Right lobe of liver (tissue), 6 donors: ENCODE results near the gene SNCG. TPM values are rescaled to one million over a fixed set of nuclear protein-coding genes. Genes with fewer than 3 reads are reported as not detected.
A peak's percentile ranks its signal among the peaks of the same experiment; 100 is the strongest.

Experiments
- ATAC-seq, 4 donors: fragments of 200-7000 bp; cut with Tn5 transposase; one replicate each; pipeline ENCODE4 v1.9.1; 2020; ENCODE audit warnings: mild to moderate bottlenecking in 4 of 4, moderate library complexity in 4 of 4
- DNase-seq, 3 donors: peaks; one replicate each; pipeline ENCODE4 v3.0.0-alpha.2; 2020
- H3K27ac ChIP-seq, 3 donors: fragments of 200-600 bp; one replicate each; pipeline ENCODE4 v1.8.0; 2022
- H3K27me3 ChIP-seq, 2 donors: fragments of 200-600 bp; one replicate each; pipeline ENCODE4 v1.8.0; 2022
- H3K36me3 ChIP-seq, 4 donors: fragments of 200-600 bp; sonication (generic) in 1 of 4; one replicate each; pipeline versions ENCODE4 v1.5.1 to v1.8.0; 2017 to 2022; ENCODE audit warnings: control low read depth in 1 of 4
- H3K4me1 ChIP-seq, 4 donors: fragments of 200-600 bp; sonication (generic) in 1 of 4; one replicate each; pipeline versions ENCODE4 v1.5.1 to v1.8.0; 2017 to 2022; ENCODE audit warnings: control low read depth in 1 of 4
- H3K4me3 ChIP-seq, 3 donors: fragments of 200-600 bp; one replicate each; pipeline ENCODE4 v1.8.0; 2022
- H3K9me3 ChIP-seq, 4 donors: fragments of 200-600 bp; sonication (generic) in 1 of 4; one replicate each; pipeline versions ENCODE4 v1.5.1 to v1.8.0; 2017 to 2022; ENCODE audit warnings: control low read depth in 1 of 4
- POLR2A ChIP-seq: fragments of 450-650 bp; IDR thresholded peaks from one replicate; pipeline ENCODE4 v1.6.1; 2017; ENCODE audit warnings: antibody characterized with exemption, mild to moderate bottlenecking
- WGBS: methylation state at CpG from one replicate; pipeline ENCODE4 v1.1.6; 2018; ENCODE audit warnings: low coverage, low lambda C conversion rate; ENCODE audit not compliant: insufficient coverage; ENCODE audit errors: missing lambda C conversion rate; 5-methylcytosine and 5-hydroxymethylcytosine counted together
- intact Hi-C, 2 donors: fragments of 100-400 bp; cut with DNase I; formaldehyde crosslinking; loops; one replicate each; pipeline versions ENCODE4 v1.11.2 to v1.14.1; 2022
- total RNA-seq, 6 experiments: library from RNA; depleted of rRNA in 2 of 6; stranded (reverse); fragments of >200 nt in 2 of 6; fragmentation: NEBNext Ultra II Directional in 3 of 6; extraction: Animal tissue kit (Norgen Biotek cat#: 25700) in 3 of 6; gene quantifications; one replicate each; pipeline versions ENCODE4 v1.1.0 to v1.2.4, GENCODE V29; 2016 to 2023
- TF ChIP-seq, protein P1 (sequence below), 4 donors: fragments of 200-600 bp in 3 of 4; fragments of 450-650 bp in 1 of 4; IDR thresholded peaks; one replicate each; pipeline versions ENCODE4 v1.5.1 to v1.8.0; 2016 to 2022; ENCODE audit warnings: antibody characterized with exemption in 4 of 4, mild to moderate bottlenecking in 2 of 4
- donor health status: DM: no; HTN: yes; CAD: no.
- donor health status: DM: no; HTN: no; CAD: no.
- donor health status: DM: no; HTN: no; CAD: no.
- donor health status: DM: no; HTN: yes; CAD: no.
- donor health status: DM: no; HTN: yes; CAD: no.

The SNCG gene
- total RNA-seq, 6 experiments from 2014 or later = 1.1 to 21.2 (median 2.2) TPM

DNA sequence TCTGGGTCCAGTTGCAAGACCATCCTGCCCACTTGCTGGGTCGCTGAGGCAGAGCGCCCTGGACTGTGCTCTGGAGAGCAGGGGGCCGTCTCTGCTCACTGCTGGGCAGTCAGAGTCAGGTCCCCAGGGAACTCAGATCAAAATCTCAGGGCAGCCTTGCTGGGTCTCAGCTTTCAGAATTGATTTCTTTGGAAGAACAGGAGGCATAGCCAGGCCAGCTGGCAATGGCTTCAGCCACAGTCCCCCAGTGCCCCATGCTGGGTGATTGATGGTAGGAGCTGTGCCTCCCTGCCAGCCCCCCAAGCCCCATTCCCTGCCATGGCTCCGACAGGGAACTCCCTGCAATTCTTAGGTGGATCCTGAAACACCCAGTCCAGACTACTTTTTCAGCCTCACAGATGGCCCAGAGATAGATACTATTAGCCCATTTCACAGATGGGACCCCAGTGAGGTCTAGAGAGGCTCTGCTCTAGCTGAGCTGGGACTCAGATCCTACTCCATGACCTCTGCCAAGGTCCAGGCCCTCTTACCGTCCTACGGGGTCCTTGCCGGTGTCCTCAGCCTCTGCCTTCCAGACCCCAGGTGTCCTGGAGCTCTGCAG is 1.5 kb upstream of the SNCG start:
- peak overlapping the region; percentile 15 to 75 (median 57) for H3K27ac ChIP-seq
- H3K4me3 ChIP-seq = peak overlapping the region; percentile 16 to 24 (median 18)
- intact Hi-C loops = no loop called here
- H3K27me3 ChIP-seq = no peaks in the 10 kb centered on the region
- no peak for ATAC-seq
- no peaks in the 10 kb centered on the region for H3K36me3 ChIP-seq
- DNase-seq = peak in 1 of 3 donors; percentile 36
- no peak for TF ChIP-seq POLR2A
- TF ChIP-seq, protein P1, sequence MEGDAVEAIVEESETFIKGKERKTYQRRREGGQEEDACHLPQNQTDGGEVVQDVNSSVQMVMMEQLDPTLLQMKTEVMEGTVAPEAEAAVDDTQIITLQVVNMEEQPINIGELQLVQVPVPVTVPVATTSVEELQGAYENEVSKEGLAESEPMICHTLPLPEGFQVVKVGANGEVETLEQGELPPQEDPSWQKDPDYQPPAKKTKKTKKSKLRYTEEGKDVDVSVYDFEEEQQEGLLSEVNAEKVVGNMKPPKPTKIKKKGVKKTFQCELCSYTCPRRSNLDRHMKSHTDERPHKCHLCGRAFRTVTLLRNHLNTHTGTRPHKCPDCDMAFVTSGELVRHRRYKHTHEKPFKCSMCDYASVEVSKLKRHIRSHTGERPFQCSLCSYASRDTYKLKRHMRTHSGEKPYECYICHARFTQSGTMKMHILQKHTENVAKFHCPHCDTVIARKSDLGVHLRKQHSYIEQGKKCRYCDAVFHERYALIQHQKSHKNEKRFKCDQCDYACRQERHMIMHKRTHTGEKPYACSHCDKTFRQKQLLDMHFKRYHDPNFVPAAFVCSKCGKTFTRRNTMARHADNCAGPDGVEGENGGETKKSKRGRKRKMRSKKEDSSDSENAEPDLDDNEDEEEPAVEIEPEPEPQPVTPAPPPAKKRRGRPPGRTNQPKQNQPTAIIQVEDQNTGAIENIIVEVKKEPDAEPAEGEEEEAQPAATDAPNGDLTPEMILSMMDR (IDR thresholded peaks at IDR 0.05) = no peak
- 41% methylated on average over 2 of the region's 7 CpGs for WGBS
- no peaks in the 10 kb centered on the region for H3K9me3 ChIP-seq
- H3K4me1 ChIP-seq = peaks cover 0 to 9% (median 4%) of the 10 kb centered on the region in 4 donors

GRCh38 chr10:86957471-86958115 is 806 bp upstream of the SNCG start, which contains the start of gene MMRN2:
TSS of gene MMRN2 (minus strand) at chr10:86957615. CDS start at chr10:86957541, 74 bp downstream.
- intact Hi-C loops = no loop called here
- H3K27me3 ChIP-seq = no peaks in the 10 kb centered on the region
- no peak for TF ChIP-seq POLR2A
- no peaks in the 10 kb centered on the region for H3K9me3 ChIP-seq
- H3K4me1 ChIP-seq = peaks cover 0 to 9% (median 4%) of the 10 kb centered on the region in 4 donors
- H3K4me3 ChIP-seq = peak within 1 kb of the TSS; percentile 16 to 24 (median 18)
- ATAC-seq (peak; percentile 5 to 18 (median 14)), DNase-seq (peak in 1 of 3 donors; percentile 49)
- 63% methylated on average over 5 of the region's 9 CpGs for WGBS
- H3K27ac ChIP-seq = peak within 1 kb of the TSS; percentile 15 to 75 (median 57)
- H3K36me3 ChIP-seq = no peaks in the 10 kb centered on the region

DNA sequence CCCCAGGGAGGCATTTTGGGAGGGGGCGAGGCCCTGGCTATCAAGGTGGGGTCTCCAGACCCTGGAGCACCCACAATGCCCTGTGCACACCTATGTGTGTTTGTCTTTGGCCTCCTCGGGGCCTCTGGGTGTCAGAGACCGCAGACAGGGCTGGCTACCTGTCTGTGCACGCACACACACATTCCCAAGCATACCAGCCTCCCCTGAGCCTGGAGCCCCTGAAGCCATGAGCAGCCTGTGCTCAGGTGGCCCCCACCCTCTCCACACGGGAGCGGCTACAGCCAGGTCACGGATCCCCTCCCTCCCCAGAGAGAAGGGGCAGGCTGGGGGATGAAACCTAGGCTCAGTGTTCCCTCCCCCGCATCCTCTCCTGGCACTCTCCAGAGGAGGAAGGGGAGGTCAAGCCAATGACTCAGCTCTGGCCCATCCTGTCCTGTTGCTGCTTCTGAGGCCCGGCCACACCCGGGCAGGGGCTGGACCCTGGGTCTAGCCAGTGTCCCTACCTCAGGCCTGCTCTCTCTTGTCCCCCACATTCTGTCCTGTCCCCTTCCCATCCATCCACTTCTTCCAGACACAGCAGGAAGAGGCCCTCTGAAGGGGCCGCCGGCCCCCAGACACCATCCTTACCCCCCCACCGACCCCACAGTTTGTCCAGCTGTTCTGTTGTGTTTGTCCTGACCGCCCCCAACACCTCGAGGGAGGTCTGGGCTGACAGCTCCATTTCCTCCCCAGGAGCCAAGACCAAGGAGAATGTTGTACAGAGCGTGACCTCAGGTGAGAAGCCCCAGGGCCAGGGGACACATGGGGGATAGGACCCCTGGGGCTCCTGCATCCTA is 720 bp downstream of the SNCG start:
- Histone ChIP-seq H3K9me3 (no peaks in the 10 kb centered on the region), H3K27me3 (no peaks in the 10 kb centered on the region), H3K4me3 (no peak overlapping the region), H3K27ac (peak overlapping the region in 2 of 3 donors; percentile 38 to 57), H3K36me3 (no peaks in the 10 kb centered on the region), H3K4me1 (peaks cover 0 to 5% (median 2%) of the 10 kb centered on the region in 4 donors)
- no peak for TF ChIP-seq POLR2A
- TF ChIP-seq, protein P1 (IDR thresholded peaks at IDR 0.05) = no peak
- intact Hi-C loops = no loop called here
- 47% methylated on average over 5 of the region's 16 CpGs for WGBS
- ATAC-seq = peak; percentile 32 to 65 (median 50)
- peak in 2 of 3 donors; percentile 50 to 53 for DNase-seq

DNA sequence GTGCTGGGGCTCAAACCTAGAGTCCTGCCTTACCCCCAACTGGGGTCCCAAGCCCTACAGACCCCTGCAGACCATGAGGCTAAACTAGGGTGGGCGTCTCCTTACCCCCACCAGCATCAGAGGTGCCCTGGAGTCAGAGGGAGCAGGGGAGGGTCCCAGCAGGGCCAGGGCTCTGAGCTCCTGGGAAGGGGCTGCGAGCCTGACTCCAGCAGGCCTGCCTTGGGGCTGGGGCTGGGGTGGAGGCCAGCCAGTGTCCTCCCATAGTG is 1.3 kb downstream of the SNCG start:
- intact Hi-C loops = no loop called here
- Histone ChIP-seq H3K27ac (no peak overlapping the region), H3K4me3 (no peak overlapping the region), H3K4me1 (peaks cover 0 to 5% (median 2%) of the 10 kb centered on the region in 4 donors), H3K9me3 (no peaks in the 10 kb centered on the region), H3K27me3 (no peaks in the 10 kb centered on the region), H3K36me3 (no peaks in the 10 kb centered on the region)
- no peak for DNase-seq
- TF ChIP-seq POLR2A = no peak
- TF ChIP-seq, protein P1 (IDR thresholded peaks at IDR 0.05) = no peak
- no peak for ATAC-seq
- WGBS = no CpG with 5 or more reads among the region's 2 CpGs
